NCI-H774 (cell line): ENCODE measurements around the gene ZNF66.
"Not testable (repeated sequence)": the region's sequence is repeated elsewhere in the genome, so short reads cannot be mapped to it uniquely, and the experiment has no call there.

Experiments used
- DNase-seq: peaks from one replicate; lab custom pipeline; 2025; lab: John Stamatoyannopoulos, UW

Gene ZNF66

DNA sequence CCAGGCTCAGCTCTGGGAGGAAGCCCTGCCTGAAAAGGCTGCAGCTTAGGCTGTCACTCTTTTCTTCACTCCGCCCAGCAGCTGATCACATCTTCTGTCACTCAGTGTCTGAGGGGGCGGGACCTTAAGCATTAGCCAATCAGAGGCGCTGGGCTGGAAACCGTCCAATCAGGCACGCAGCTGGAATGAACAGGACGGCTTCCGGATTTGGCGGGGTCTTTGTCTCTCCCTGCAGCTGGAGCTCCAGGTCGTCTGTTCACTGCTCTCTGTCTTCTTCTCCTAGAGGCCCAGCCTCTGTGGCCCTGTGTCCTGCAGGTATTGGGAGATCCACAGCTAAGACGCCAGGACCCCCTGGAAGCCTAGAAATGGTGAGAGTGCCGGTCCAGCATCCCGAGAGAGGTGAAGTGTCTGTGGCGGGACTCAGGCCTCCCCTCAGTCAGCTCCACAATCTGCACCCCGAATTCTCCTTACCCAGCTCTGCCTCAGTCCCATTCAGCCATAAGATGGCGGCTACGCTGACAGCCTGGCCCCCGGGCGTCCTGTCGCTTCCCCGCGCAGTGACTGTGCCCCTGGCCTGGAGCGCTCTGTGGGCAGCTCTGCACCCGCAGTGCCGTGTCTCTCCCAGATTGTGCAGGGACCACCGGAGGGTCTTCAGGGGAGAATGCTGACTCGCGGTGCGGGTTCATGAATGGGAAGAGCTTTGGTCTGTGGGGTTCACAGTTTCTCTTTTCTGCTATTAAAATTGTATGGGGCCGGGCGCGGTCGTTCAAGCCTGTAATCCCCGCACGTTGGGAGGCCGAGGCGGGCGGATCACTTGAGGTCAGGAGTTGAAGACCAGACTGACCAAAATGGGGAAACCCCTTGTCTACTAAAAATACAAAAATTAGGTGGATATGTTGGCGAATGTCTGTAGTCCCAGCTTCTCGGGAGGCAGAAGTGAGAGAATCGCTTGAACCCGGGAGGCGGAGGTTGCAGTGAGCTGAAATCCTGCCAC, at the start of gene ZNF66:
Gene ZNF66 (plus strand): TSS at position 222 of the 994 bp plus-strand sequence. CDS start 144 bp downstream, at position 366.
- peak; percentile 95 for DNase-seq

DNA sequence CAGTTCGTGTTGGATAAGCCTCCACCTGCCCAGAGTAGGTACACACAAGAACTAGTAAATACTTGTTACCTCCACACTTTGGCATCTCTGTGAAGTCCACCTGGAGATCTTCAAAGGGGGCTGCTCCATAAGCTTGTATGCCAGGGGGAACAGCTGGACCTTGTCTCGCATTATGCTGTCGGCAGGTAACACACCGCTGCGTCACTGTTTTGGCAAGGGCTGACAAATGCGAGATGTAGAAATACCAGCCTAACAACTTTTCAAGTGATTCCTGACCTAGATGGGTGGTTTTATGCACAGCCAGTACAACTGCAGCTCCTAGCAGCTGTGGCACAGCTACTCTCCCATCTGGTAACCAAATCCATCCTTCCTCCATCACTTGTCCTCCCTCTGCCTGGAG, 25.9 kb upstream of the ZNF66 start:
- DNase-seq, result not testable (repeated sequence)

DNA sequence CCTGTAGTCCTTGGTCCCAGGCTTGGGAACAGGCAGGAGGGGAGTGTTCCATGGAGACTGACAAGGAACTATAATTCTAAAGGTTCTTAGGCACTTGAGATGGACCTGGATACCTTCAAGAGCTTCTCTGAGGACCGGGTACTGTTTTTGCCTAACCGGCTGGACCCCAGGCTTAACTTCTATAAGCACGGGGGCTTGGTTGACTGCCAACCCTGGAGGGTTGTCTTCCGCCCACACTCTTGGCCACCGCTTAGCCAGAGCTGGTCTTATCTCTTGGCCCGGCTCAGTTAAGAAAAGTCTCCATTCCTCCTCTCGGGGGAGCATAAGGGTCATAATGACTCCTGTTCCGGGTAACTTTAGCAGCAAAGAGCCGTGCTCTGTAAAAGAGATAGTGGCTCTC, 23.8 kb upstream of the ZNF66 start:
- not testable (repeated sequence) for DNase-seq

DNA sequence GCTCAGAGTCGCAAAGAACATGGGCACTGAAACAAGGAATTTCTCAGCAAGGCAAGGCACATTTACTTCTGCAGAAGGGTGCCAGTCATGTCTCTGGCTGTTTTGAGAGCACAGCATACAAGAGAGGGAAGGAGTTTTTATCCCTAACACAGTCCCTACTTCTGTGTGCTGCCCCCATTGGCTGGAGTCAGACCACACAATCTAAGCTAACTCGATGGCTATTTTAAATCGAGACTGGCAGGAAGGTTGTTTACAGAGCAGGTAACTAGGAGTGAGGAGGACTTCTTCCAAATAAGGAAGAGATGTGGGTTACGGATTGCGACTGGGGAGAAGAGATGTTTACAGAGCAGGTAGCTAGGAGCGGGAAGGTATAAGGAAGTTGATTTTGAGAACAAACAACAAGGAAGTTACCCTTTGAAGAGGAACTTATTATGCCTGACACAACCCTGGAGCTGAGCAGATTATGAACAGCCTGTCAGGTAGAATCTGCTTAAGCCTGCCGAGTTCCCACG, 6.8 kb upstream of the ZNF66 start:
- DNase-seq, result not testable (repeated sequence)

DNA sequence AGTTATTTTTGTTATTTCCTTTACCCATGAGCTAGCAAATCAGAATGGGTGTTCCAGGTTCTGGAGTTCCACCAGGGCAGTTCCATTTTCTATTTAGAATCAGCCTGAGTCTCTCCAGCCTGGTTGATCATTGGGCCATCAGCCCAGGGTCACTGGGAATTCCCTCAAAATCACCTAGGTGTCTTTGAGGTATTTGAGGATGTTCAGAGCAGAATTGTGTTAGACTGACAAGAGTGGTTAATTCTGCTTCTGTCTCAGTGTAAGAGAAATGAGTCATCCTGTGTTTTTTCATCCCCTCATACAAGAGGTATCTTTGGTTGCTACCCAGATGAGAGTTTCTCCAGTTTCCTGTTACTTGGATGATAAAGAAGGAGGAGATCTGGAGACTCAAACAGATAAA, 11.7 kb downstream of the ZNF66 start:
- no peak for DNase-seq

DNA sequence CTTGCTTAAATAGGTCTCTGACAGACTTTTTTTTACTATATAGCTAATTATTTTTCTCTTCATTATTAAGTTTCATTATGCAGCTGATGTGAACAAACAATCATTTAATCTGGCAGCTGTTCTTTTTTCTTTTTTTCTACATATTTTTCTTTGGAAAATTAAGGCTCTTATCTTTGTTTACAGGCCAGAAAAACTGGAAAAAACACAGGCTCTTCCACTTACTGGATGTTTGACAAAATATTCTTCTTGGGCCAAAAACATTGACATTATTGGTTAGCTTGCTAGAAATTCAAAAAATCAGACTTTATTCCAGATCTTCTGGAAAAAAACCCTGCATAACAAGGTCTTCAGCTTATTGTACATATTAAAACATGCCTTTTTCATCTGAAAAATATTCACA, 15.7 kb downstream of the ZNF66 start:
- DNase-seq, result no peak

DNA sequence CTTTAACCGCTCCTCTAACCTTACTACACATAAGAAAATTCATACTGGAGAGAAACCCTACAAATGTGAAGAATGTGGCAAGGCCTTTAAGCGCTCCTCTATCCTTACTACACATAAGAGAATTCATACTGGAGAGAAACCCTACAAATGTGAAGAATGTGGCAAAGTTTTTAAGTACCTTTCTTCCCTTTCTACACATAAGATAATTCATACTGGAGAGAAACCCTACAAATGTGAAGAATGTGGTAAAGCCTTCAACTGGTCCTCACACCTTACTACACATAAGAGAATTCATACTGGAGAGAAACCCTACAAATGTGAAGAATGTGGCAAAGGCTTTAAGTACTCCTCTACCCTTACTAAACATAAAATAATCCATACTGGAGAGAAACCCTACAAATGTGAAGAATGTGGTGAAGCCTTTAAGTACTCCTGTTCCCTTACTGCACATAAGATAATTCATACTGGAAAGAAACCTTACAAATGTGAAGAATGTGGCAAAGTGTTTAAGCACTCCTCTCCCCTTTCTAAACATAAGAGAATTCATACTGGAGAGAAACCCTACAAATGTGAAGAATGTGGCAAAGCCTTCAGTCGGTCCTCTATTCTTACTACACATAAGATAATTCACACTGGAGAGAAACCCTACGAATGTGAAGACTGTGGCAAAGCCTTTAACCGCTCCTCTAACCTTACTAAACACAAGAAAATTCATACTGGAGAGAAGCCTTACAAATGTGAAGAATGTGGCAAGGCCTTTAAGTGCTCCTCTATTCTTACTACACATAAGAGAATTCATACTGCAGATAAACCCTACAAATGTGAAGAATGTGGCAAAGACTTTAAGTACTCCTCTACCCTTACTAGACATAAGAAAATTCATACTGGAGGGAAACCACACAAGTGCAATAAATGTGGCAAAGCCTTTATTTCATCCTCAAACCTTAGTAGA, 30.5 kb downstream of the ZNF66 start:
- DNase-seq, result not testable (repeated sequence)

DNA sequence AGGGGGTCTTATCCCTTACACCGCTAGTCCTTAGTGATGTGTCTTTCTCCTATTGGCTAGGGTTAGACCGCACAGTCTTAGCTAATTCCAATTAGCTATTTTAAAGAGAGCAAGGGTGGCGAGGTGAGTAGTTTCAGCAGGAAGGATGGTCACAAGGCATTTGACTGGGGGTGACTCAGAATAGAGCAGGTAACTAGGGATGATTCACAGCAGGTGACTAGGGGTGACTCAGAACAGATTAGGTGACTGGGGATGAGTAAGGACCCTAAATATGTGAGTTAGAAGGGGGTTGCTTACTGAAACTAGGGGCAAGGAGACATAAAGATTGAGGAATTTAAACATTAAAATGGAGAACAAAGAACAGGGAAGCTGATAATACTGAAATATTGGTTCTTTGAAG, 64.3 kb downstream of the ZNF66 start:
- no peak for DNase-seq
